ENCODE measurements around the gene DNAH7. TPM values are rescaled to one million over a fixed set of nuclear protein-coding genes. Genes with fewer than 3 reads are reported as not detected.

The DNAH7 gene
- total RNA-seq, 4 donors from 2014 or later = 9.9 to 21.7 (median 15.5) TPM

GRCh38 chr2:195763866-195764265 lies 304.8 kb downstream of the DNAH7 start:
- Histone ChIP-seq H3K4me1 (no peaks in the 10 kb centered on the region), H3K36me3 (no peaks in the 10 kb centered on the region), H3K27ac (no peak overlapping the region), H3K9me3 (no peaks in the 10 kb centered on the region), H3K27me3 (no peaks in the 10 kb centered on the region), H3K4me3 (replicated peaks in 1 of 3) (no peak overlapping the region)
- intact Hi-C loops (cut with DNase I) = no loop called here
- TF ChIP-seq CTCF (IDR thresholded peaks at IDR 0.05) = no peak
- TF ChIP-seq POLR2A (IDR thresholded peaks at IDR 0.05) = no peak
- no peak for DNase-seq

- no peak for TF ChIP-seq CTCF (IDR thresholded peaks at IDR 0.05)
- no peak for TF ChIP-seq POLR2A (IDR thresholded peaks at IDR 0.05)
- Histone ChIP-seq H3K27ac (no peak overlapping the region), H3K36me3 (no peaks in the 10 kb centered on the region), H3K27me3 (no peaks in the 10 kb centered on the region), H3K4me1 (no peaks in the 10 kb centered on the region), H3K4me3 (replicated peaks in 1 of 3) (no peak overlapping the region), H3K9me3 (no peaks in the 10 kb centered on the region)
- WGBS, 2 donors = 92 to 100% methylated on average over 1 of the region's 1 CpG
- intact Hi-C loops (cut with DNase I) = no loop called here
- no peak for DNase-seq
Measured at GRCh38 chr2:195759877-195760276, 308.8 kb downstream of the DNAH7 start.

GRCh38 chr2:195758846-195759245 lies 309.8 kb downstream of the DNAH7 start:
- H3K9me3 ChIP-seq = no peaks in the 10 kb centered on the region
- no peak overlapping the region for H3K27ac ChIP-seq
- DNase-seq = no peak
- no peaks in the 10 kb centered on the region for H3K27me3 ChIP-seq
- H3K4me1 ChIP-seq = no peaks in the 10 kb centered on the region
- no peak for TF ChIP-seq POLR2A (IDR thresholded peaks at IDR 0.05)
- no peak for TF ChIP-seq CTCF (IDR thresholded peaks at IDR 0.05)
- intact Hi-C loops (cut with DNase I) = no loop called here
- 95 to 98% methylated on average over 2 to 3 of the region's 3 CpGs for WGBS, 2 donors
- H3K4me3 ChIP-seq (replicated peaks in 1 of 3) = no peak overlapping the region
- no peaks in the 10 kb centered on the region for H3K36me3 ChIP-seq

GRCh38 chr2:195756218-195756942 lies 312.3 kb downstream of the DNAH7 start:
- DNase-seq = no peak

More at GRCh38 chr2:195756218-195756942, 312.3 kb downstream of the DNAH7 start:
- intact Hi-C loops (cut with DNase I) = no loop called here
- Histone ChIP-seq H3K9me3 (no peaks in the 10 kb centered on the region), H3K4me3 (replicated peaks in 1 of 3) (no peak overlapping the region), H3K27ac (no peak overlapping the region), H3K4me1 (no peaks in the 10 kb centered on the region), H3K27me3 (no peaks in the 10 kb centered on the region), H3K36me3 (no peaks in the 10 kb centered on the region)
- TF ChIP-seq POLR2A (IDR thresholded peaks at IDR 0.05) = no peak
- TF ChIP-seq CTCF (IDR thresholded peaks at IDR 0.05) = no peak
- 86 to 95% methylated on average over 7 of the region's 7 CpGs for WGBS, 2 donors
